Muscle layer of duodenum (tissue), 2 donors: ENCODE results near the gene RER1.

Experiments used
- H3K27ac ChIP-seq: one replicate; pipeline ENCODE4 v1.7.0; 2013; ENCODE audit warnings: mild to moderate bottlenecking, low read length
- H3K27me3 ChIP-seq: one replicate; pipeline ENCODE4 v1.7.0; 2013; ENCODE audit warnings: low read depth, mild to moderate bottlenecking, control low read depth, low read length
- H3K36me3 ChIP-seq, 2 donors: one replicate each; pipeline ENCODE4 v1.7.0; 2013; ENCODE audit warnings: low read length in 2 of 2, control low read depth in 1 of 2, mild to moderate bottlenecking in 1 of 2; ENCODE audit not compliant: insufficient read depth in 2 of 2, control insufficient read depth in 1 of 2
- H3K4me1 ChIP-seq, 2 donors: one replicate each; pipeline ENCODE4 v1.7.0; 2013; ENCODE audit warnings: low read length in 2 of 2, mild to moderate bottlenecking in 2 of 2, control low read depth in 1 of 2, moderate library complexity in 1 of 2; ENCODE audit not compliant: insufficient read depth in 2 of 2, control insufficient read depth in 1 of 2
- H3K4me3 ChIP-seq, 2 donors: one replicate each; pipeline ENCODE4 v1.7.0; 2013; ENCODE audit warnings: low read length in 2 of 2, low read depth in 1 of 2, mild to moderate bottlenecking in 1 of 2
- H3K9me3 ChIP-seq, 2 donors: one replicate each; pipeline ENCODE4 v1.7.0; 2013; ENCODE audit warnings: low read length in 2 of 2, control low read depth in 1 of 2, mild to moderate bottlenecking in 1 of 2; ENCODE audit not compliant: control insufficient read depth in 1 of 2
- donor health status: healthy.

The RER1 gene

DNA sequence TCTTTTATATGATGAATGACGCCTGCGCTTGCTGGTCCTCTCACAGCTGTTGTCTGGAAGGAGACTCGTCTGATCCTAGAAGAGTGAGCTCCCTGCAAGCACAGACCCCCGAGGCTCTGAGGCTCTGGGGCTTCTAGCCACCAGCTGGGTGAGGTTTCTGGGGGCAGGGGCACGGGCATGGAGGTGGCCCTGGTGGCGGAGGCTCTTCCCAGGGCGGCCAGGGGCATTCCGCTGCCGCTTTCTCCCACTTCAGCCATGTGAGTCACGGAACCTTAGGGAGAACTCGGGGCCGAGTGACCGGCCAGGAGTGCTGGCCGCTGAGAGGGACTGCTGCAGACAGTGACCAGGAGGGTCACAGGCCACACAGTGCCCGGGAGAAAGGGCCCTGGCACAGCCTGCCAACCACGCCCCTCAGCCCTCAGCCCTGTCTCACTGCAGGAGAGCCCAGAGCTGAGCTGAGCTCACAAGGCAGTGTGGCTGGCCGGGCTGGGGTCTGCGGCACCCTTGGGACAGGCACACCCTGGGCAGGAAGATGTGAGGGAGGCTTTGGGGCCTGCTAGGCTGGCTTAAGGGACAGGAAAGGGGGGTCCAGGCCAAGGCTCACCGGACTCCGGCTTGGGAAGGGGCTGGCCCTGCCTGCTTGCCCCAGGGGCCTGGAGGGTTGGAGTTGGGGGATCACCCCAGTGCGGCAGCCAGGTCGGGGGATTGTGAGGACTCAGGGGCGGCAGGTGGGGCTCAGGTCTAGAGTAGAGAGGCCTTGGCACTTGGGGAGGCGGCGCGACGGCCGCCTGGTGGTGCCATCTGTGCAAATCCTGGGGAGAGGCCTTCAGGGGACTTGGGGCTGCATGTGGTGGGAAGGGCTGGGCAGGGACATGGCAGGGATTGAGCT, 36.0 kb upstream of the RER1 start:
- Histone ChIP-seq H3K9me3 (no peaks in the 10 kb centered on the region), H3K4me3 (no peak overlapping the region), H3K27ac (no peak overlapping the region), H3K27me3 (no peaks in the 10 kb centered on the region), H3K36me3 (no peaks in the 10 kb centered on the region), H3K4me1 (no peaks in the 10 kb centered on the region)

DNA sequence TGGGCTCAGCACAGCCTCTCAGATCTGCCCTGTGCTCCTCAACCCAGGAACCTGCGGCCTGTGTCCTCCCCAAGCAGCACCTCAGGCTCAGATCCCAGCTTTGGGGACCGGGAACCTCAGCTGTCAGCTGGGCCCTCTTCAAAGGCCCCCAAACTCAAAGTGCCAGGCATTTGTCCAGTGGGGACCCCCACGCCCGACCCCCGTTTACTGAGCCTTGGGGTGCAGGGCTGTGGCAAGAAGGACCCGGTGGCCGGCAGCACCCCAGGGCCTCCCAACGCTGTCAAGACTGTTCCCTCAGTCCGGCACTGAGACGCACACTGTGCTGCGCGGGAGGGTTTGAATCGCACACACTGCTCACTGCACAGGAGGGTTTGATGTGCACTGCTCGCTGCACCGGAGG, 35.2 kb upstream of the RER1 start:
- Histone ChIP-seq H3K27ac (no peak overlapping the region), H3K4me1 (no peaks in the 10 kb centered on the region), H3K4me3 (no peak overlapping the region), H3K27me3 (no peaks in the 10 kb centered on the region), H3K9me3 (no peaks in the 10 kb centered on the region), H3K36me3 (no peaks in the 10 kb centered on the region)

DNA sequence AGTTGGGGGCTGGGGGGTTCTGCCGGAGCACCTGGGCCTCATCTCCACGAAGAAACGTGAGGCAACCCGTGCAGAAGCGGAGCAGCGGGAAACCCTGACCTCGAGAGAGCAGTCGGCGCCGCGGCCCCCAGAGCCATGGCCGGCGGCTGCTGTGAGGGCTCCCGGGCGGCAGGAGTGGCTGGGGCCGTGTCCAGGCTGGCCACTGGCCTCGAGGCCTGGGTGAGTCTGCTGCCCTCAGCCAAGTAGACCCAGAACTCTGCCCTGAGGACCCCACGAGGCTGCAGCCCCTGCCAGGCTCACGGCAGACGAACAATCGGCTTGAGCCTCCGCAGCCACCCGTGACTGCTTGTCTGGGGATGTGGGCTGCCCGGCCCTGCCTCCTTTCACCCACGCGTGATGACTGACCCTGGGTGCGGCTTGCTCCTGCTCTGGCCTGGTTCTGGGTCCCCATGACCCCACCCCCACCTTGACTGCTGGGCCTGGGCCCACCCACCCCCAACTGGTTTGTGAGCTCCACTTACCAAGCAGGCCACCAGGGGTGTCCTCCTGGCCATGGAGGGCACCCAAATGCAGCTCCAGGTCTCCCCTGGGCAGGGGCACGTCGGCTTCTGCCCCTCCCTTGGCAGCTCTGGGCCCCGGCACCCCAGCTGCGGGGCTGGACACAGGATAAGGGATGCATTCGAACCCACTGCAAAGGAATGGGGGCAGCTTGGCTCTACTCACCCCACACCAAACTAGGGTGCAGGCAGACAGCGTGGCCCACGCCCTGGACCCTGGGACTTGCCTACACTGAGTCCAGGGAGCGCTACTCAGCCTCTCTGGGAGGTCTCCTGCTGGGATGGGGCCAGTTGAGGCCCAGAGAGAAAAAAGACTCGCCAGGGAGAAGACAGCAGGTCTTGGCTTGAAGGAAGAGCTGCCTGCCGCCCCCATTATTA, 34.5 kb upstream of the RER1 start:
- Histone ChIP-seq H3K36me3 (no peaks in the 10 kb centered on the region), H3K27me3 (no peaks in the 10 kb centered on the region), H3K4me3 (no peak overlapping the region), H3K4me1 (no peaks in the 10 kb centered on the region), H3K27ac (no peak overlapping the region), H3K9me3 (no peaks in the 10 kb centered on the region)

DNA sequence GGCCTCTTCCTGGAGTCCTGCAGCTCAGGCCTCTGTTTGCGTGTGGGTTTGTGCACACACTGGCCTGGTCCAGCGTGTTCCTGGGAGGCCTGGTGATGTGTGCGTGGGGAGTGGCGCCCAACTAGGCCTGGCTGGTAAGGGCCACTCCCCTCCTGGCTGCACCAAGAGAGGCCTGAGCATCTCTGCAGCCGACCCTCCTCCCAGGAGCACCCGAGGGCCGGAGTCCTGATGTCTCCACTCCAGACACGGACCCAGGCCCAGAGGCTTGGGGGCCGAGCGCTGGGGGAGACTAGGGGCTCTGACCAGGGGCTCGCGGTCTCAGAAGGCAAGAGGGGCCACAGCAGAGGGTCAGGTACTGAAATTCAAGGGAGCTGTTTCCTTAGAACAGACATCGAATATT, 33.6 kb upstream of the RER1 start:
- no peaks in the 10 kb centered on the region for H3K36me3 ChIP-seq
- H3K4me1 ChIP-seq = no peaks in the 10 kb centered on the region
- H3K27me3 ChIP-seq = no peaks in the 10 kb centered on the region
- no peak overlapping the region for H3K4me3 ChIP-seq
- H3K27ac ChIP-seq = no peak overlapping the region
- H3K9me3 ChIP-seq = no peaks in the 10 kb centered on the region

DNA sequence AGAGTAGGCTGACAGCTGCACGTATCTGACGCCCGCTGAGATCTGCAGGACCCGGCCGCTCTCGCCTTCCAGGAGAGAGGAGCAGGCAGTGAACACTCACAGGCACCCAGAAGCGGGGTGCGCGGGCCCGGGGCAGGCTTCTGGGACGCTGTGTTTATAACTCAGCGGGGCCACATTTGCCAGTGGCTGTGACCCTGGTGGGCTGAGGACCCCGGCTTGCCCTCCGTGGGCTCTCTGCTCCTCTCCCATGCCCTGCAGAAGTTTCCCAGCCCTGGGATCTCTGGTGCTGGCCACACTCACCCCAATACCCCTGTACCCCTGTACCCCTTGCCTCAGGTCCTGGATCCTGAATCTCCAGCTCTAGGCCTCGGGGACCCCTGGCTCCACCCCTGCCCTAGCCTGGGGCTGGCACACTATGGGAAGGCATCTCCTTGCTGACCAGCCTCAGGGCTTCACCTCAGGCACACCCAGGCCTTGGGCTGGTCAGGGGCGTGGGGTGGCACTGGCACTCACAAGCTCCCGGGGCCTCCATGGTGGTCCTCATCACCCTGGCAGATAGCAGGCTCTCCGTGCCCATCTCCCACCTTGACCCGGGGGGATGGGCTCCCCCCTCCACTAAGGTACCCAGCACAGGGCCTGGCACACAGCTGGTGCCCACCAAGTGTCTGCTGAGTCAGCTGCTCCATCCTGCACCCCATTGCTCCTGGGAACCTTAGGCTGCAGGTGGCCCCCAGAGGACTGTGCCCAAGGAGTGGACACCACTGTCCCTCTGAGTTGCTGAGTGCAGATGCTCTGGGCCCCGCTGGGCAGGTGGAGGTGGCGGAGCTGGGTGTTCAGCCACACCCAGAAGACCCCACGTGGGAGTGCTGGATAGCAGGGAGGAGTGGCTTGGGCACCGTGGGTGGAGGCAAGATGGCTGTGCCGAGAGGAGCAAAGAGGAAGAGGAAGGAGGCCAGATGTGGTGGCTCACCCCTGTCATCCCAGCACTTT, 32.7 kb upstream of the RER1 start:
- Histone ChIP-seq H3K4me1 (no peaks in the 10 kb centered on the region), H3K27ac (no peak overlapping the region), H3K36me3 (no peaks in the 10 kb centered on the region), H3K27me3 (no peaks in the 10 kb centered on the region), H3K9me3 (no peaks in the 10 kb centered on the region), H3K4me3 (no peak overlapping the region)

DNA sequence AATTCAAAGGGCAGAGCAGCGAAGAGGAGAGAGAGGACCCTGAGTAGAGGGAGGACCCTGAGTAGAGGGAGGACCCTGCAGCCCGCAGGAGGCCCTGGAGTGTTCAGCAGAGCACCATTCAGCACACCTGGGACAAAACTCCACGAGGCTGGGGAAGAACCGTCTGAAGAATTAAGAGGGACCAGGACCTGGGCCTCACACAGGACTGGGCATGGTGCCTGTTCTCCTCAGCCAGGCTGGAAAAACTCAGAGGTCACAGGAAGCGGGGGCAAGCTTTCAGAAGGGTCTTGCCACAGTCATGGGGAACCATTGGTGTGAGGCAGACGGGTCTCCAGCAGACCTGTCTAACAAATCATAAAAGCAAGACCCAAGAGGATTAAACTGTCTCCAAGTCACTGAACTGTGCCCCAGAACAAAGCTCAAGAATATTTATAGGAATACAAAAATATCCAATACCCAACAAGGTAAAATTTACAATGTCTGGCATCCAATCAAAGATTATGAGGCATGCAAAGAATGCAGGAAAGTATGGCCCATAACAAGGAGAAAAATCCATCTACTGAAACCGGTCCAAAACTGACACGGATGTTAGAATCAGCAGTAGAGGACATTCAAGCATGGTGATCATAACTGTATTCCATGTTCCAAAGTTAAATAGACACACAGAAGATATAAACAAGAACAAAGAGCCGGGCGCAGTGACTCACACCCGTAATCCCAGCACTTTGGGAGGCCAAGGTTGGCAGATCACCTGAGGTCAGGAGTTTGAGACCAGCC, 30.9 kb upstream of the RER1 start:
- Histone ChIP-seq H3K27me3 (no peaks in the 10 kb centered on the region), H3K27ac (no peak overlapping the region), H3K9me3 (no peaks in the 10 kb centered on the region), H3K36me3 (no peaks in the 10 kb centered on the region), H3K4me3 (no peak overlapping the region), H3K4me1 (no peaks in the 10 kb centered on the region)

DNA sequence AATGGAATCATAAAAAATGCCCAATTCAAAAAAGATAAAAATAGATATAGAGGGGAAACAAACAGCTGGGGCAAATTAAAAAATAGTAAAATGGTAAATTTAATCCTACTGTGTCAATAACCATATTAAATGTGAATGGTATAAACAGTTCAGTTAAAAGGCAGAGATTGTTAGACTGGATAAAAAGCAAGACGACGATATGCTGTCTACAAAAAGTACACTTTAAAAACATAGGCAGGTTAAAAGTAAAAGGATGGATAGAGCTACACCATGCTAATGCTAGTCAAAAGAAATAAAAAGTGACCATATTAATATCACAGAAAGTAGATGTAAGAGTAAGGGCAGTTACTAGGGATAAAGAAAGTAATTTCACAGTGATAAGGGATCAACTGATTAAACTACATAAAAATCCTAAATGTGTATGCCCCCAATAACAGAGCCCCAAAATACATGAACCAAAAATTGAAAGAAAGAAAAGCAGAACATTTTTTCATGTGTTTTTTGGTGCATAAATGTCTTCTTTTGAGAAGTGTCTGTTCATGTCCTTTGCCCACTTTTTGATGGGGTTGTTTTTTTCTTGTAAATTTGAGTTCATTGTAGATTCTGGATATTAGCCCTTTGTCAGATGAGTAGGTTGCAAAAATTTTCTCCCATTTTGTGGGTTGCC, 27.7 kb upstream of the RER1 start:
- H3K4me1 ChIP-seq = no peaks in the 10 kb centered on the region
- no peaks in the 10 kb centered on the region for H3K27me3 ChIP-seq
- no peaks in the 10 kb centered on the region for H3K9me3 ChIP-seq
- H3K36me3 ChIP-seq = no peaks in the 10 kb centered on the region
- no peak overlapping the region for H3K27ac ChIP-seq
- no peak overlapping the region for H3K4me3 ChIP-seq

DNA sequence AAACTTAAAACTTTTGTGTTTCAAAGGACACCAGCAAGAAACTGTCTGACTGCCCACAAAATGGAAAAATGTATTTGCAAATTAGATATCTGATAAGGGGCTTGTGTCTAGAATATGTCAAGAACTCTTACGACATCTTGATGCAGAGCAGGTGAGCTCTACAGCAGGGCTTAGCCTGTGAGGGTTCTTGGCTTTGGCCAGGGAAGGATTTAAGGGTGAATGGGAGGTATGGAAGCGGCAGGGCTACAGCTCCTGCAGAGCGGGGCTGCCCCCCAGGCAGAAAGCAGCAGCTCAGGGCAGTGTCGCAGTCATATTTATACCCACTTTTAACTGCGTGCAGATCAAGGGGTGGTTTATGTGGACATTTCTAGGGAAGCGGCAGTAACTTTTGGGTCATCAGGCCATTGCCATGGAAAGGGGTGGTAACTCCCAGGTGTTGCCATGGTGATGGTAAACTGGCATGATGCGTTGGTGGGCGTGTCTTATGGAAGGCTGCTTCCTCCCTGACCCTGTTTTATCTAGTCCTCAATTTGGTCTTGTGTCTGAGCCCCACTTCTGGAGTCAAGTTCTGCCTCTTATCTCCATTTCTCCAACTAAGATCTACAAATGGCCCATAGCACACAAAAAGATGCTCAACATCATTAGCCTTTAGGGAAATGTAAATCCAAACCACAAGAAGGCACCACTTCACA, 23.4 kb upstream of the RER1 start:
- Histone ChIP-seq H3K27me3 (no peaks in the 10 kb centered on the region), H3K4me1 (no peaks in the 10 kb centered on the region), H3K36me3 (no peaks in the 10 kb centered on the region), H3K27ac (no peak overlapping the region), H3K9me3 (no peaks in the 10 kb centered on the region), H3K4me3 (no peak overlapping the region)

DNA sequence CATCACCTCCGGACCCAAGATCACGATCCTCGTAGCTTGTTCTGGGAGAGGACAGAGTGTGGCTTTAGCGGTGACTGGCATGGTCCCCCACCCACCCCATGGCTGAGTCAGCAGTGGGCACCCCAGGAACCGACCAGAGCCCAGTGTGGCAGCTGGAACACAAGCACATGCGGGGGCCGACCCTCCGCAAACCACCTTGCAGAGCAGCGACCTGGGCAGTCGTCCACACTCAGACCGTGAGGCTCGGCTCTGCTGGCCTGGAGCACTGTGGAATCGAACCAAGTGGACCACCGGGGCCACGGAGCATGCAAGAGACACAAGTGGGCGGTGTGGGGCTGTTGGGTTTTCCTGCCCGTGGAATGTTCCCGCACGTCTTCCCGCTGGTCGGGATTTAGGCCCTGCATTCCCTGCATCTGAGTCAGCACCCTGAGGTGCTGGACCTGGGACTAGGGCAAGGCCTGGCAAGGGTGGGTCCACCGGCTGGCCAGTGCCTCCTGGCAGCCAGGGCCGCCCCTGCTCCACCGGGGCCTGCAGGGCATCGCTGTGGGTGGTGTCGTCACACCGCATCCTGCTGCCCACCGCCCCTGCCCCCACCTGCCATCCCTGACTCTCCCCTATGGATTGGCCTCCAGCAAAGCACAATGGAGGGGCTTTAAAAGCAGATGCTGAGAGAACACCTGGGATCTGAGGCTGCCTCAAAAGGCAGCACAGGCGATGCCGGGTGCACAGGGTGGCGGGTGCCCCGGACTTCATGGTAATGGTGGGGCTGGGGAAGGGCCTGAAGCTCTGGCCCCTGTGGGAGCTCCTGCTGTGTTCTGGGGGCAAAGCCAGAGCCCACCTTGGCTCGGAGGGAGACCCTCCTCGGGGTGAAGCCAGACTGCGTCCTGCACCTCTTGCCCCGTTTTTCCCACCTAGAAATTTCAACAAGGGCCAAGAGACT, 18.8 kb upstream of the RER1 start:
- H3K4me1 ChIP-seq = no peaks in the 10 kb centered on the region
- no peak overlapping the region for H3K4me3 ChIP-seq
- H3K36me3 ChIP-seq = no peaks in the 10 kb centered on the region
- H3K27me3 ChIP-seq = no peaks in the 10 kb centered on the region
- no peak overlapping the region for H3K27ac ChIP-seq
- H3K9me3 ChIP-seq = no peaks in the 10 kb centered on the region
